H1 (cell line): ENCODE measurements around the gene IFNE. TPM values are rescaled to one million over a fixed set of nuclear protein-coding genes. Genes with fewer than 3 reads are reported as not detected.
A peak's percentile ranks its signal among the peaks of the same experiment; 100 is the strongest.

Experiments used
- polyA plus RNA-seq, 7 experiments: library from polyadenylated mRNA; depleted of rRNA in 3 of 7; stranded (reverse) in 5 of 7; unstranded in 2 of 7; fragments of >200 nt in 5 of 7; fragments of 200-250 nt in 2 of 7; gene quantifications; 1 replicate in 5 of 7; 2 replicates in 1 of 7; 4 replicates in 1 of 7; pipeline versions ENCODE4 v1.2.1 to v1.2.3, GENCODE V29; 2011 to 2013; ENCODE audit warnings: missing spikeins in 2 of 7, mixed read lengths in 2 of 7
- total RNA-seq: library from RNA; stranded (reverse); fragmentation: NEBNext Ultra II Directional; extraction: Animal tissue kit (Norgen Biotek cat#: 25700); gene quantifications from 2 replicates; pipeline ENCODE4 v1.2.1, GENCODE V29; 2021
- TF ChIP-seq, protein P1 (sequence below): fragments of 300-600 bp; sonication (generic); IDR thresholded peaks from 2 replicates; pipeline ENCODE4 v1.7.1; 2012; ENCODE audit warnings: low read length, moderate library complexity, mild to moderate bottlenecking, inconsistent platforms; ENCODE audit not compliant: insufficient replicate concordance
- TF ChIP-seq, protein P2 (sequence below), 3 experiments: IDR thresholded peaks; 1 replicate in 2 of 3; 2 replicates in 1 of 3; pipeline versions ENCODE4 v1.5.1 to v1.6.1; 2011; ENCODE audit warnings: low read length in 3 of 3, mild to moderate bottlenecking in 3 of 3, inconsistent platforms in 2 of 3, low read depth in 1 of 3, moderate library complexity in 1 of 3; ENCODE audit not compliant: insufficient read depth in 1 of 3; ENCODE audit errors: control extremely low read depth in 1 of 3

The IFNE gene
- total and polyA plus RNA-seq, 2 of the 8 experiments (the other 6 are each of a cell fraction or from before 2014, with no cell fraction given): 0.08 TPM; not detected in 1

DNA sequence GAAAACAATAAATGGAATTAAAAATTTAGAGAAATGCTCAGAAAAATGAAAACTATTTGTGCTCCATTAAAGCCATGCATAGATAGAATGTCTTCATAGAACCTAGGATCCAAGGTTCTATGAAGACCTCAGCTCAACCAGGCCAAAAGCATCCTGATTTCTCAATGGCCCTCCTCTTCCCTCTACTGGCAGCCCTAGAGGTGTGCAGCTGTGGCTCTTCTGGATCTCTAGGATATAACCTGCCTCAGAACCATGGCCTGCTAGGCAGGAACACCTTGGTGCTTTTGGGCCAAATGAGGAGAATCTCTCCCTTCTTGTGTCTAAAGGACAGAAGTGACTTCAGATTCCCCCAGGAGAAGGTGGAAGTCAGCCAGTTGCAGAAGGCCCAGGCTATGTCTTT, 26.8 kb downstream of the IFNE start (continued):
- TF ChIP-seq, protein P1, sequence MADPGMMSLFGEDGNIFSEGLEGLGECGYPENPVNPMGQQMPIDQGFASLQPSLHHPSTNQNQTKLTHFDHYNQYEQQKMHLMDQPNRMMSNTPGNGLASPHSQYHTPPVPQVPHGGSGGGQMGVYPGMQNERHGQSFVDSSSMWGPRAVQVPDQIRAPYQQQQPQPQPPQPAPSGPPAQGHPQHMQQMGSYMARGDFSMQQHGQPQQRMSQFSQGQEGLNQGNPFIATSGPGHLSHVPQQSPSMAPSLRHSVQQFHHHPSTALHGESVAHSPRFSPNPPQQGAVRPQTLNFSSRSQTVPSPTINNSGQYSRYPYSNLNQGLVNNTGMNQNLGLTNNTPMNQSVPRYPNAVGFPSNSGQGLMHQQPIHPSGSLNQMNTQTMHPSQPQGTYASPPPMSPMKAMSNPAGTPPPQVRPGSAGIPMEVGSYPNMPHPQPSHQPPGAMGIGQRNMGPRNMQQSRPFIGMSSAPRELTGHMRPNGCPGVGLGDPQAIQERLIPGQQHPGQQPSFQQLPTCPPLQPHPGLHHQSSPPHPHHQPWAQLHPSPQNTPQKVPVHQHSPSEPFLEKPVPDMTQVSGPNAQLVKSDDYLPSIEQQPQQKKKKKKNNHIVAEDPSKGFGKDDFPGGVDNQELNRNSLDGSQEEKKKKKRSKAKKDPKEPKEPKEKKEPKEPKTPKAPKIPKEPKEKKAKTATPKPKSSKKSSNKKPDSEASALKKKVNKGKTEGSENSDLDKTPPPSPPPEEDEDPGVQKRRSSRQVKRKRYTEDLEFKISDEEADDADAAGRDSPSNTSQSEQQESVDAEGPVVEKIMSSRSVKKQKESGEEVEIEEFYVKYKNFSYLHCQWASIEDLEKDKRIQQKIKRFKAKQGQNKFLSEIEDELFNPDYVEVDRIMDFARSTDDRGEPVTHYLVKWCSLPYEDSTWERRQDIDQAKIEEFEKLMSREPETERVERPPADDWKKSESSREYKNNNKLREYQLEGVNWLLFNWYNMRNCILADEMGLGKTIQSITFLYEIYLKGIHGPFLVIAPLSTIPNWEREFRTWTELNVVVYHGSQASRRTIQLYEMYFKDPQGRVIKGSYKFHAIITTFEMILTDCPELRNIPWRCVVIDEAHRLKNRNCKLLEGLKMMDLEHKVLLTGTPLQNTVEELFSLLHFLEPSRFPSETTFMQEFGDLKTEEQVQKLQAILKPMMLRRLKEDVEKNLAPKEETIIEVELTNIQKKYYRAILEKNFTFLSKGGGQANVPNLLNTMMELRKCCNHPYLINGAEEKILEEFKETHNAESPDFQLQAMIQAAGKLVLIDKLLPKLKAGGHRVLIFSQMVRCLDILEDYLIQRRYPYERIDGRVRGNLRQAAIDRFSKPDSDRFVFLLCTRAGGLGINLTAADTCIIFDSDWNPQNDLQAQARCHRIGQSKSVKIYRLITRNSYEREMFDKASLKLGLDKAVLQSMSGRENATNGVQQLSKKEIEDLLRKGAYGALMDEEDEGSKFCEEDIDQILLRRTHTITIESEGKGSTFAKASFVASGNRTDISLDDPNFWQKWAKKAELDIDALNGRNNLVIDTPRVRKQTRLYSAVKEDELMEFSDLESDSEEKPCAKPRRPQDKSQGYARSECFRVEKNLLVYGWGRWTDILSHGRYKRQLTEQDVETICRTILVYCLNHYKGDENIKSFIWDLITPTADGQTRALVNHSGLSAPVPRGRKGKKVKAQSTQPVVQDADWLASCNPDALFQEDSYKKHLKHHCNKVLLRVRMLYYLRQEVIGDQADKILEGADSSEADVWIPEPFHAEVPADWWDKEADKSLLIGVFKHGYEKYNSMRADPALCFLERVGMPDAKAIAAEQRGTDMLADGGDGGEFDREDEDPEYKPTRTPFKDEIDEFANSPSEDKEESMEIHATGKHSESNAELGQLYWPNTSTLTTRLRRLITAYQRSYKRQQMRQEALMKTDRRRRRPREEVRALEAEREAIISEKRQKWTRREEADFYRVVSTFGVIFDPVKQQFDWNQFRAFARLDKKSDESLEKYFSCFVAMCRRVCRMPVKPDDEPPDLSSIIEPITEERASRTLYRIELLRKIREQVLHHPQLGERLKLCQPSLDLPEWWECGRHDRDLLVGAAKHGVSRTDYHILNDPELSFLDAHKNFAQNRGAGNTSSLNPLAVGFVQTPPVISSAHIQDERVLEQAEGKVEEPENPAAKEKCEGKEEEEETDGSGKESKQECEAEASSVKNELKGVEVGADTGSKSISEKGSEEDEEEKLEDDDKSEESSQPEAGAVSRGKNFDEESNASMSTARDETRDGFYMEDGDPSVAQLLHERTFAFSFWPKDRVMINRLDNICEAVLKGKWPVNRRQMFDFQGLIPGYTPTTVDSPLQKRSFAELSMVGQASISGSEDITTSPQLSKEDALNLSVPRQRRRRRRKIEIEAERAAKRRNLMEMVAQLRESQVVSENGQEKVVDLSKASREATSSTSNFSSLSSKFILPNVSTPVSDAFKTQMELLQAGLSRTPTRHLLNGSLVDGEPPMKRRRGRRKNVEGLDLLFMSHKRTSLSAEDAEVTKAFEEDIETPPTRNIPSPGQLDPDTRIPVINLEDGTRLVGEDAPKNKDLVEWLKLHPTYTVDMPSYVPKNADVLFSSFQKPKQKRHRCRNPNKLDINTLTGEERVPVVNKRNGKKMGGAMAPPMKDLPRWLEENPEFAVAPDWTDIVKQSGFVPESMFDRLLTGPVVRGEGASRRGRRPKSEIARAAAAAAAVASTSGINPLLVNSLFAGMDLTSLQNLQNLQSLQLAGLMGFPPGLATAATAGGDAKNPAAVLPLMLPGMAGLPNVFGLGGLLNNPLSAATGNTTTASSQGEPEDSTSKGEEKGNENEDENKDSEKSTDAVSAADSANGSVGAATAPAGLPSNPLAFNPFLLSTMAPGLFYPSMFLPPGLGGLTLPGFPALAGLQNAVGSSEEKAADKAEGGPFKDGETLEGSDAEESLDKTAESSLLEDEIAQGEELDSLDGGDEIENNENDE: no peak
- TF ChIP-seq, protein P2, sequence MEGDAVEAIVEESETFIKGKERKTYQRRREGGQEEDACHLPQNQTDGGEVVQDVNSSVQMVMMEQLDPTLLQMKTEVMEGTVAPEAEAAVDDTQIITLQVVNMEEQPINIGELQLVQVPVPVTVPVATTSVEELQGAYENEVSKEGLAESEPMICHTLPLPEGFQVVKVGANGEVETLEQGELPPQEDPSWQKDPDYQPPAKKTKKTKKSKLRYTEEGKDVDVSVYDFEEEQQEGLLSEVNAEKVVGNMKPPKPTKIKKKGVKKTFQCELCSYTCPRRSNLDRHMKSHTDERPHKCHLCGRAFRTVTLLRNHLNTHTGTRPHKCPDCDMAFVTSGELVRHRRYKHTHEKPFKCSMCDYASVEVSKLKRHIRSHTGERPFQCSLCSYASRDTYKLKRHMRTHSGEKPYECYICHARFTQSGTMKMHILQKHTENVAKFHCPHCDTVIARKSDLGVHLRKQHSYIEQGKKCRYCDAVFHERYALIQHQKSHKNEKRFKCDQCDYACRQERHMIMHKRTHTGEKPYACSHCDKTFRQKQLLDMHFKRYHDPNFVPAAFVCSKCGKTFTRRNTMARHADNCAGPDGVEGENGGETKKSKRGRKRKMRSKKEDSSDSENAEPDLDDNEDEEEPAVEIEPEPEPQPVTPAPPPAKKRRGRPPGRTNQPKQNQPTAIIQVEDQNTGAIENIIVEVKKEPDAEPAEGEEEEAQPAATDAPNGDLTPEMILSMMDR (IDR thresholded peaks at IDR 0.05; ENCODE audit: control extremely low read depth in 1 of 3, insufficient read depth in 1 of 3, low read depth in 1 of 3, low read length in 3 of 3): peak; percentile 69 to 88 (median 81)
